GM12878 (cell line): ENCODE data around the gene TARDBP. TPM values are rescaled to one million over a fixed set of nuclear protein-coding genes. Genes with fewer than 3 reads are reported as not detected.

Source experiments
- CBFB ChIP-seq: IDR thresholded peaks from 2 replicates; pipeline ENCODE4 v1.6.1; 2016; ENCODE audit warnings: antibody characterized with exemption, low read depth
- CHD4 ChIP-seq: fragments of 200-600 bp; sonication (generic); IDR thresholded peaks from 2 replicates; pipeline ENCODE4 v1.6.1; 2016; ENCODE audit warnings: mild to moderate bottlenecking
- CUX1 ChIP-seq: IDR thresholded peaks from 2 replicates; pipeline ENCODE4 v1.6.1; 2012; ENCODE audit warnings: improper control_type of control experiment, low read depth, low read length; ENCODE audit not compliant: insufficient replicate concordance
- IRF3 ChIP-seq: fragments of 450-650 bp; IDR thresholded peaks from 2 replicates; pipeline ENCODE4 v1.6.1; 2014; ENCODE audit warnings: mild to moderate bottlenecking
- JUNB ChIP-seq: IDR thresholded peaks from 2 replicates; pipeline ENCODE4 v1.6.1; 2016; ENCODE audit warnings: antibody characterized with exemption, mild to moderate bottlenecking
- MAX ChIP-seq: IDR thresholded peaks from 2 replicates; pipeline ENCODE4 v1.6.1; 2012; ENCODE audit warnings: low read depth, low read length, improper control_type of control experiment
- MEF2A ChIP-seq: IDR thresholded peaks from 2 replicates; pipeline ENCODE4 v1.6.1; 2011; ENCODE audit warnings: low read depth, mild to moderate bottlenecking, low read length, moderate library complexity; ENCODE audit not compliant: insufficient read depth
- NFIC ChIP-seq: IDR thresholded peaks from 2 replicates; pipeline ENCODE4 v1.6.1; 2012; ENCODE audit warnings: low read depth, mild to moderate bottlenecking, inconsistent platforms, low read length, moderate library complexity
- POLR2AphosphoS5 ChIP-seq: IDR thresholded peaks from 2 replicates; pipeline ENCODE4 v1.6.1; 2011; ENCODE audit warnings: mild to moderate bottlenecking, low read length, inconsistent platforms
- SUZ12 ChIP-seq: fragments of 200-600 bp; sonication (generic); IDR thresholded peaks from one replicate; pipeline ENCODE4 v1.6.1; 2018; ENCODE audit warnings: antibody characterized with exemption, mild to moderate bottlenecking; ENCODE audit not compliant: unreplicated experiment
- WRNIP1 ChIP-seq: IDR thresholded peaks from 2 replicates; pipeline ENCODE4 v1.6.1; 2011; ENCODE audit warnings: low read depth, low read length, improper control_type of control experiment, borderline replicate concordance
- ZBTB11 ChIP-seq: fragments of 450-650 bp; formaldehyde crosslinking; IDR thresholded peaks from 2 replicates; pipeline ENCODE4 v1.5.0; 2022; ENCODE audit warnings: mild to moderate bottlenecking, missing genetic modification characterization
- ZNF622 ChIP-seq: fragments of 450-650 bp; IDR thresholded peaks from 2 replicates; pipeline ENCODE4 v1.6.1; 2017; ENCODE audit warnings: mild to moderate bottlenecking, inconsistent platforms
- ZNF687 ChIP-seq: fragments of 450-650 bp; IDR thresholded peaks from 2 replicates; pipeline ENCODE4 v1.6.1; 2017; ENCODE audit warnings: mild to moderate bottlenecking, moderate library complexity
- polyA plus RNA-seq, 11 experiments: library from polyadenylated mRNA; depleted of rRNA in 4 of 11; unstranded in 6 of 11; stranded (reverse) in 5 of 11; fragments of >200 nt; fragmentation: Nextera tagmentation in 4 of 11; fragmentation: Illumina TruSeq in 1 of 11; extraction: Ambion mirVana in 4 of 11; extraction: Trizol in 1 of 11; gene quantifications; 1 replicate in 1 of 11; 2 replicates in 10 of 11; pipeline versions ENCODE4 v1.2.1 to v1.2.3, GENCODE V29; 2011 to 2016; ENCODE audit warnings: inconsistent platforms in 2 of 11, missing spikeins in 2 of 11, low read depth in 1 of 11
- total RNA-seq, 4 experiments: library from RNA; depleted of rRNA in 3 of 4; stranded (reverse); fragments of >200 nt in 3 of 4; fragmentation: Illumina TruSeq in 1 of 4; extraction: Trizol in 1 of 4; gene quantifications; 2 replicates each; pipeline versions ENCODE4 v1.2.1 to v1.2.3, GENCODE V29; 2013 to 2021

The TARDBP gene
- total and polyA plus RNA-seq, 10 of the 15 experiments (the other 5 are each of a cell fraction or from before 2014, with no cell fraction given), result 55.6 to 318 (median 192) TPM

GRCh38 chr1:11059968-11060830 is 47.7 kb downstream of the TARDBP start, which contains the start of gene SRM (continued):
- TF ChIP-seq CUX1 (no peak), ZNF622 (peak; percentile 75; the same call in 1 of the 2 replicates), POLR2AphosphoS5 (peak; percentile 56), NFIC (no peak), SUZ12 (no peak), CHD4 (no peak), ZNF687 (peak; percentile 76), MEF2A (no peak), JUNB (no peak), IRF3 (peak; percentile 71), CBFB (no peak), WRNIP1 (no peak), MAX (peak; percentile 90; the same call in 1 of the 2 replicates), ZBTB11 (peak; percentile 50)
